Activated T-cell treated with anti-CD3 and anti-CD28 coated beads for 4 hours (primary cell): ENCODE measurements around the gene FABP7.

Experiments
- DNase-seq: peaks from one replicate; pipeline ENCODE4 v3.0.0-alpha.2; 2020

Gene FABP7

DNA sequence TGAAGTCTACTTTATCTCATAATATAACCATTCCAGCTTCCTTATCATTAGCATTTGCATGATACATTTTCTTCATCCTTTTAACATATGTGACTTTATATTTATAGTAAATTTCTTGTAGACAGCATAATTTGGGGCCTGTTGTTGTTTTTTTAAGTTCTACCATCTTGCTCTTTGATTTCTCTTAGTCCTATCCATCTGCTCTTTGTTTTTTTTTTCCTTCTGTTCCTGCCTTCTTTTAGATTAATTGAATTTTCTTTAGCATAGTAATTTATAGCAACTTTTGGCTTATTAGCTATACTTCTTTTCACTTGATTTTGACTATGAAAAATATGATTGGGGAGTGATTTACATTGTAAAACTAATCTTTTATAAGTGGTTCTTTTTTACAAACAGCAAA, 19.2 kb upstream of the FABP7 start:
- DNase-seq, result no peak

DNA sequence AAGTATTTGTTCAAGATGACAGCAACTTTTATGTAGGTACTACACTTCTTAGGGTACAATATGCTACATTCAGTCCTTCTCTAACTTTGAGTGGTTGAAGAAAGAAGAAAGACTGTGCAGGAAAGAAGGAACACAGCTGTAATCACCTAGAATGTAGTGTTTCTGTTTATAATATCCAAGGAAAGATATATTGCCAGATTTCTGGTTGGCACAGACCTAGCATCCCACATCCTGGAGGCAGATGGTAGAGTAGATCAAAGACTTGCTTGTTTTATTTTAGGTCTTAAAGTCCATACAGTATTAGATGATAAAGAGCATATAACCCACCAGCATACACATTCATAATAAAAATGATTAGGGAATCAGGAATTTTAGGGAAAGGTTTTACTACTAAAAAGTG, 13.3 kb upstream of the FABP7 start:
- no peak for DNase-seq

DNA sequence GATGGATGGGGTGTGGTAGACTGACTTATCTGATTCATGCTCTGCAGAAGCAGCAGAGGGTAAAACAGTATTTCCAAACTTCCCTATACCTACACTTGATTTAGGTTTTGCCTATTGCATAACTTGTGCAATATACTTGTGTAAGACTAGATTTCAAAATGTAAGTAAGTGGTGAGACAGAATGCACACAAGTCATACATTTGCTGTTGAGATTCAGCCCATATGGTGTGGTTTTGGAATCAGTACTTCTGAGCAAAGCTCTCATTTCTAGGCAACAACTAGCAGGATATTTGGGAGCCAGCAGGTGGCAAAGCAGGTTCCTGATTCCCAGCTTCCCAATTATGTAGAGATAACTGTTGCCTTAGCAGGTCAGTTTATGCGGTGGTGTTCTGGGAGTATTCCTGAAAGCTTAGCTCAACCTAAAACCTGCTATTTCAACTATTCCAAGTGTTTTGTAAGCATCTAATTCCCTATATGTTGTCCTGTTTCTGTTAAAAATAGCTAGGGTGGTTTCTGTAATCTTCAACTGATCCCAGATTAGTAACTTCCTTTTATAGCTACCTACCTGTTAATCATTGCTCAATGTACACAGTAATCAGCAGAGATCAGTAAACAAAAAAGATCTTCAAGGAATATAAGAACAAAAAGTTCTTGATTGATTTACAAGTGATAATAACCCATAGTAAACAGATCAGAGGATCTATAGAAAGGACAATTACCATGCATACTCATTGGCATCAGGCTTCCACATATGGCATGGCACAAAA, 8.5 kb upstream of the FABP7 start:
- no peak for DNase-seq

DNA sequence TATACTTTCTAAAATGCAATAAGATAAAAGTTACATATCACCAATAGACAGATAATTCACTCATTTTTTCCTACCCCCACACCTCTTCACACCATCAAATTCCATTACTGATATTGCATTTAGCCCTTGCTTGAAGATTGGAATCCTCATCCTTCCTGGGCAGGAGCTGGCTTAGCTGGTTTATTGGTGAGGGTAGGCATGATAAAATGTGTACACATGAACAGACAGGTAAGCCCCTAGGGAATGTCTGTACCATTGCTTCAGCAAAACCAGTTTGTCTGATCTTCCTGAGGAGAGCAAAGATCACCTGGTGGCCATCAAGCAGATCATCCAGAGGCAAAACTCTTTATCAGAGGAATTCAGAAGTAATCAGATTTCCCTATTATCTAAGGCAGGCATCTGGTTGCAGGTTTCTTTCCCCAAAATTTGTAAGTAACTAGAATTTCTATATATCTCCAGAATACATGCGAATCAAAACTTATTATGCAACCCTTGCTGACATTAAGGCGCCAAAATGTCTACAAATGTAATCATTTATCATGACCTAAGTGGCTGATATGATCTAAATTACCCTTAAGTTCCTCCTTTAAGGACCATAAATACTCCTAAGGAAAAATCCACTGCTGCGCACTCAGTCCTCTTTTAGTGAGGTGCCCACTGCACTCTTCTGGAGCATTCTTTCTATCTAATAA, 6.6 kb upstream of the FABP7 start:
- no peak for DNase-seq

DNA sequence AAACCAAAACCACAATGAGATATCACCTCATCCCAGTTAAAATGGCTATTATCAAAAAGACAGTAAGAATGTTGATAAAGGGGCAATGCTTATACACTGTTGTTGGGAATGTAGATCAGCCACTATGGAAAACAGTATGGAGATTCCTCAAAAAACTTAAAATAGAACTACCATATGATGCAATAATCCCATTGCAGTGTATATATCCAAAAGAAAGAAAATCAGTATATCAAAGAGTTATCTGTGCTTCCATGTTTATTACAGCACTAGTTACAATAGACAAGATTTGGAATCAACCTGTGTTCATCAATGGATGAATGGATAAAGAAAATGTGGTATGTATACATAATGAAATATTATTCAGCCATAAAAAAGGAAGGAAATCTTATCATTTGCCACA, 3.5 kb upstream of the FABP7 start:
- DNase-seq, result no peak

DNA sequence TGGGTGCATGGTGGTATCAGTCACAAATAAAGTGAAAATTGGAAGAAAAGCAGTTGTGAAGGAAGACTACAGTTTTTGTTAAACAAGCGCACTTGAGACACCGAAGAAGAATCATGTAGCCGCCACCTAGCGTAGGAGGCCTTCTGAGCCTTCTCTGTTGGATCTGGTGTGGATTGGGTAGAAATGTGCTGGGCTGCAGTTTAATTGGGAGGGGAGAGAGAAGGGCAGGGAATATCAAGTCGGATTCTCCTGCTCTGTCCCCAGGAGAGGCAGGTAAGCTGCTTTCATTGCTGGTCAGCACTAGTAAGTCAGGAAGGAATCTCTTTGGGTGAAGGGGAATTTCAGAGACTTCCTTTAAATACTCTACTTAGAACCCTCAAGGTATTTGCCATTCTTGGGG, 1.2 kb upstream of the FABP7 start:
- no peak for DNase-seq

DNA sequence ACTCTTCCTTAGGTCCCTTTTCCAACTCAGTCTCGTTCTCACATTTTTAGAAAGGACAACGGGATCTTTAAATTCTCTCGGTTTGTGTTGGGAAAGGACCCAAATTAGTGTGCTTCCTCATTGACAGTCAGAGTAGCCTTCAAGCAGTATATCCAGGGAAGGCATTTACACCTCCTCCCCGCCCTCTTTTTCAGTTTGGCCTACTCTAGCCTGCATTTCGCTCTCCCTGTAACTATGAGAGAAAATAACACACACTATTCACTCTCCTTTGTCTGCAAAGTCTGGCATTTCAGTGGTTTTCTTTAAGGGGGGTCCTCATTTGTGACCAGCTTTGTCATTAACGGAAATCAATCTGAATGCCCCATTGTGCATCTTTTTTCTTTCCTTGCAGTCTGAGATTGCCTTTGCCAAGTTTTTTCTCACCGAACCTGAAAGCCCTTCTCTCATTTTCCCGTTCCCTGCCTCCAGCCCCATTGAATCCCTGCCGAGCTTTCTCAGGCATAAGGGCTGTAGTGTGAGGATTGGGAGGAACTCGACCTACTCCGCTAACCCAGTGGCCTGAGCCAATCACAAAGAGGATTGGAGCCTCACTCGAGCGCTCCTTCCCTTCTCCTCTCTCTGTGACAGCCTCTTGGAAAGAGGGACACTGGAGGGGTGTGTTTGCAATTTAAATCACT, 393 bp upstream of the FABP7 start:
- no peak for DNase-seq

DNA sequence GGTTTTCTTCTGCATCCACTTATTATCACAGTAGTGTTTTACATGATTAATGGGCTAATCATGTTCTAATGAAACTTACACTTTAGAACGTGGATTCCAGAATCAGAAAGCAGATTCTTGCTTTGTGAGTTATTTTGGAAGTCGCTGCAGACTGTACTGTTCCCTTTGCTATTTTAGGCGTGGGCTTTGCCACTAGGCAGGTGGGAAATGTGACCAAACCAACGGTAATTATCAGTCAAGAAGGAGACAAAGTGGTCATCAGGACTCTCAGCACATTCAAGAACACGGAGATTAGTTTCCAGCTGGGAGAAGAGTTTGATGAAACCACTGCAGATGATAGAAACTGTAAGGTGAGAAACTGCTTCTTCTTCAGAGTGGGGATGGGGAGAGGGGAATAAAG, 598 bp downstream of the FABP7 start:
- no peak for DNase-seq

DNA sequence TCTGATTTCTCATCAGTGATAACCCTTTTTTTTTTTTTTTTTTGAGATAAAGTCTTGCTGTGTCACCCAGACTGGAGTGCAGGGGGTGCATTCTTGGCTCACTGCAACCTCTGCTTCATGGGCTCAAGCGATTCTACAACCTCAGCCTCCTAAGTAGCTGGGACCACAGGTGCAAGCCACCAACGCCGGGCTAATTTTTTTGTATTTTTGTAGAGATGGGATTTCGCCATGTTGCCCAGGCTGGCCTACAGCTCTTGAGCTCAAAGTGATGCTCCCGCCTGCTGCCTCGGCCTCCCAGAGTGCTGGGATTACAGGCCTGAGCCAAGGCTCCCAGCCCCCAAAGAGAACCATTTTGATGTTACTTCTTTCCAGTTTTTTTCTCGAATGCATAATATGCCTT, 2.2 kb downstream of the FABP7 start:
- DNase-seq, result no peak

DNA sequence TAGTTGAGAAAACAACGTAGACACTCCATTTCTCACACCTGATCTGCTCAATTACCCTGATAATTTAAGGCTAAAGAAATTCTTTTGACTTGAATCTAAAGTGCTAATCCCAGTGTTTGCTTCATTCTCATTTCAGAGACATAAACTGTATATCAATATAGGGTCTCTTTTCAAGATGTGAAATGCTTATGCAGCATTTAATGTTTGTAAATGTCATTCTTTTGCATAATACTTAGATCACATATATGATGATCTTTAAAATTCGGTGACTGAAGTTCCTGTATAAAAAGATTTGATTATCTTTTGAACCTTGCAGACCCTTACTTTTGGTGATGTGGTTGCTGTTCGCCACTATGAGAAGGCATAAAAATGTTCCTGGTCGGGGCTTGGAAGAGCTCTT, 3.9 kb downstream of the FABP7 start:
- no peak for DNase-seq

DNA sequence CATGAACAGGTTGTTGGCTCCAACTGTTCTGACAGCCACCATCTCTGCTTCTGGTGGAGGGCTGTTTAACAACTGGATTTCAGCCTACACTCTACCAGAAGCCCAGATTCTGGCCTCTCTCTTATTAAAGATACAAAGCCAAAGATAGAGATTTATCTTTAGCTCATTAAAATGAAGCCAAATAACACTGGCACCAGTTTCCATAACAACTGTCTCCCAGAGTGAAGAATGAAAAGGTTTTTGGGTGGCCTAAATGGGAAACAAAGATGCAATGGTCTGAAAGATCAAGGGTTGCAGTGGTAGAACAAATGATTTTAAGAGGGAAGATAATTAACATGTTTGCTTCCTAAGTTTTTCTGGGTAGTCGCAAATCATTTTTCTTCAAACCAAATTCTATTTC, 6.4 kb downstream of the FABP7 start:
- no peak for DNase-seq

DNA sequence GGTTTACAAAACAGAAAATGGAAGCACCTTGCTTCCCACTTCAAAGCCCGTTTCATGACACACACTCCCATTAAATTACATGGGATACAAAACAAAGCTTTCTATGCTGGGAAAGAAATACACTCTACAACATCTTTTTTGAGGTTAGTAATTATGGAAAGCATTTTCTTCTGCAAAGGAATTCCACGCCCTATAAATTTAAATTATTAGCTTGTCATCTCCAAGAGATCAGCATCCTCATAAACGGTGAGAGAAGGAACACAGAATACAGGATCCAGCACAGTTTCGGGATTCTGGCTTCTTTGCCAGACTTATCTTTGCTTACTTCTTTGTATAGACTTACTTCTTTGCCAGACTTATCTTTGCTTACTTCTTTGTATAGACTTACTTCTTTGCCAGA, 8.2 kb downstream of the FABP7 start:
- no peak for DNase-seq

DNA sequence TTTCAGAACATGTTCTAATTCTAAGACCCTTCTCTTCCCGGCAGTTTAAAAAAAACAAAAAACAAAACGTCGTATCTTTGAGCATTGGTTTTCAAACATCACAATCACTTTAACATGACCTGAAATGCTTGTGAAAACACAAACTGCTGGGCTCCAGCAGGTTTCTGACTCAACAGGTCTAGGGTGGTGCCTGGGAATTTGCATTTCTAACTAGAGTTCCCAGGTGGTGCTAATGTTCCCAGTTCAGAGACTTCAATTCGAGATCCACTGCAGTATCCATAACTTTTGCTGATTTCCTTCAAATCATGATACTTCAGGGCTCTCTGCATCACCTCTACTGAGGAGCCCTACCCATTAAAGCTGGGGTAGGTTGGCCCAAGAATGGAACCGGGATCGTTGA, 8.7 kb downstream of the FABP7 start:
- no peak for DNase-seq

DNA sequence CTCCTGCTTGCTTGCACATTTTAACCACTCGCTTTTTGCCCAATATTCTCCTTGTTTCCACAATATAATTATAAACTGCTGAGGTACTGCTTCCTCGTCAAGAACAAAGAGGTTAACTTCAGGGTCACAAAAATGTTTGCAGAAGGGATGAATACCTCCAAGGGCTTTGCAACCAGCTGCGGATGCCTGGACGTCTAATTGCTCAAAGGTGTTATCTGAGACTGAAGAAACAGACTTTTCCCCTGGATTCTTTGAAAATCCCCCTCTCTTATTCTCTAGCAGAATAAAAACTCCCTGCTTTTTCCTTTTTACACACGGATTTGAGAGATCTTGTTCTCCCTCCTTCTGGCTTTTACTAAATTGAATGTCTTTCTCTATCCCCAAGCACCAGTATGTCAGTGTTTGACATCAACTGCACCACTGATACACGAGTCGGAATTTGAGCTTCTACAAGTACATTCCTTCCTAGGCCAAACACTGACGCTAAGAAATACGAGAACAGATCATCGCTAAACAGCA, 9.2 kb downstream of the FABP7 start:
- no peak for DNase-seq

DNA sequence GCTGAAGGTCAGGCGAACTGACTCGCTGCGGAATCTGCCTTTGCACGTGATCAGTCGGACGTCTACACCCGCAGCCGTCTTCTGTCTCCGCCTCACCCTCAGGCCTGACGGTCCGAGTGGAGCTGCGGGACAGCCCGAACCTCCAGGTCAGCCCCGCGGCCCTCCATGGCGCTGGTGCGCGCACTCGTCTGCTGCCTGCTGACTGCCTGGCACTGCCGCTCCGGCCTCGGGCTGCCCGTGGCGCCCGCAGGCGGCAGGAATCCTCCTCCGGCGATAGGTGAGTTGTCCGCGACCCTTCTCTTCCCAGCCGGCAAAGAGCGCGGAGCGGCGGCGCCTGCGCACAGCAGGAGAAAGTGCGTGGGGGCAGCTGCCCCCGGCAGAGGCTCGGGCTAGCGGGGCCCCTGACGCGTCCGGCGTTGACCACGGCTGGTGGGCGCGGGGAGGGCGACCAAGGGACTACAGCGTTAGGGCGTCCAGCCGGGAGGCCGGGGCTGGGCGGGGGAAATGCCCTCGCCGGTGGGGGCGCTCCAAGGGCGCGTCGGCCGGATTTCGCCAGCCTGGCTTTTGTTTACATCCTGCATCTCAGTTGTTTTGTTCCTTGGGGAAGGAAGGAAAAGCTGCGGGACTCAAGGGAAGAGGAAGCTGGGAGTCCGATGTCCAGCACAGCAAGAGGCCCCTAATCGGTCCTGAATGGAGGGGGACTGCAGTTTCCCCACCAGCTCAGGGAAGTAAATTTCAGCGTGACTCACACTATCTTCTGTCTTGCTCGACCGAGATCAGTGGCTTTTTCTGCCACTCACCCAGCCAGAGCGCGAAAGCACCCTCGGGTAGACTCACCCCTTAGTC, 9.9 kb downstream of the FABP7 start, which contains the start of gene SMPDL3A:
TSS of gene SMPDL3A (plus strand) at position 77 of the 846 bp plus-strand sequence. CDS start at position 166, 89 bp downstream.
- DNase-seq, result no peak

DNA sequence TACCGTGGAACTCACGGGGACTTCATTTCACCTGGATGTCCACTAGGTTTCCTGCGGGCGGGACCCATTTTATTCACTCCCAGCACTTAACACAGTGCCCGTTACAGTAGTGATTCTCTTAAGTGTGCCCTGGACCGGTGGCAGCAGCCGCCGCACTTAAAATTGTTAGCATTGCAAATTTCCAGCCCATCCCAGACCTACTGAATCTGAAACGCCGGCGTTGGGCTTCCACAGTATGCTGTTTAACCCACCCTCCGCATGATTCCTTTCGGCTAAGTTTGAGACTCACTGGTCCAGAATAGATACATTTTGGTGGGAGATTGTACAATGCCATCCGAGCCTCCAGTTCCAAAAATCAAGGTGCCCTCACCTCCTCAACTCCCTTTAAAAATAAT, 10.5 kb downstream of the FABP7 start:
- DNase-seq, result no peak

DNA sequence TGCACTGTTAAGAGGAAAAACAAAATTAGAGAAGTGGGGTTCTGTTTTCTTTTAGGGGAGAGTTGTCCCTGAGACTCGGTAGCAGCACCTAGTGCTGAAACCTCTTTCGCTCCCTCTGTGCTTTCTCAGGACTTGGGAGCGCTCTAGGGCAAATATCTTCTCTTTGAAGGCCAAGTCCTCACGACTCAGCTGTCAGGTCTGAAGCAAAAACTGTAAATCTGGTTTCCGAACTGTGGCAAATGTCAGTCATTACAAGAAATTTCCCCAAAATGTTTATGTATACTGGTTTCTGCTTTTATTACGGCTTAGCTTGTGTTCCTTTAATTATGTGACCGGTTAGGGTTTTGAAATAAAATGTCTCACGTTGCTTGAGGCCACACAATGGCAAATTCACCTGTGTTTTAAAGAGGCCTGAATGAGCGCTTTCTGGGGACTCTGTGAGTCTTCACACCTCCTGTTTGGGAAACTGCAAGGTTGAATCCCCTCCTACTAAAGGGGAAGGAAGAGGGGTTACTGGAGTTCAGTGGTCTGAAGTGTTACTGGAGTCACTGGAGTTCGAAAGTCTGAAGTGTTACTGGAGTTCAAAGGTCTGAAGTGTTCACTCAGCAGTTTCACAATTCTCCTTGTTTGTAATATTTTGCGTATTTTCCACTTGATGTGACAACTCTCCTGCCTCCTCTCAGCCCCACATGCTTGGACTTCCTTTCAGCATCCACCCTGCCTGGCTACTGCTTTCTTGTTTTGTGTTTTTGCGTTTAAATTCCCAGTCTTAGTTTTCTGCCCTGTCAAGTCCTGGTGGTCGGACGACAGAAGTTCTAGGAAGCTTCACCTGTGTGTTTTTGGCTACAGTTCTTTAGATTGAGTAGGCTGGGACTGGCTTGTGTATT, 11.2 kb downstream of the FABP7 start:
- DNase-seq, result no peak

DNA sequence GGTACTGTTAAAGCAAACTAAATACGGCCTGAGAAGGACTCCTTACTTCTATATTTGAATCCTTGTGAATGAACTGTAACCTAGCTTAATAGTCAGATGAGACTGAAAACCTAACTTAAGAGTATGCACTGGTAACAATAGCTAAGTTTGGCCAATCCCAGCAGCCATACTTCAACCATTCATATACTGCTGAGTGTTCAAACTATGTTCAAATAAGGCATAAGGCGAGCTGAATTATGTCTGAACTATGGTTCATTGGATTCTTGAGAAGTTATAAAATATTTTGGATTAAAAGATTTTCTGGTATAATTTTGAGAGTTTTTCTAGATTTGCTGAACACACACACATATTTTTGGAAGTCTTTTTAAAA, 11.8 kb downstream of the FABP7 start:
- DNase-seq, result no peak

DNA sequence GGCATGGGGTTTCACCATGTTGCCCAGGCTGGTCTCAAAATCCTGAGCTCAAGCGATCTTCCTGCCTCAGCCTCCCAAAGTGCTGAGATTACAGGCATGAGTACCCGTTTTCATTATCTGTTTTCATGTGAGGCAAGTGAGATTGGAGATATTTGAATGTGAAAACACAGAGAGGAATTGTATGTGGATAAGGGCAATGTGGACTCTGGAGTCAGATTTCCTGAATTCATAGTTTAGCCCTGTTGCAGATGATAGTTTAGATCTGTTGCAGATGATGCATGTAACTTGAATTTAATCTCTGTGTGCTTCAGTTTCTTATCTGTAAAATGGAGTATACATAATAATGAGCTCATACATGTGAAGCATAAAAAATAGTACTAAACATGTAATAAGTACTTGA, 13.2 kb downstream of the FABP7 start:
- DNase-seq, result no peak

DNA sequence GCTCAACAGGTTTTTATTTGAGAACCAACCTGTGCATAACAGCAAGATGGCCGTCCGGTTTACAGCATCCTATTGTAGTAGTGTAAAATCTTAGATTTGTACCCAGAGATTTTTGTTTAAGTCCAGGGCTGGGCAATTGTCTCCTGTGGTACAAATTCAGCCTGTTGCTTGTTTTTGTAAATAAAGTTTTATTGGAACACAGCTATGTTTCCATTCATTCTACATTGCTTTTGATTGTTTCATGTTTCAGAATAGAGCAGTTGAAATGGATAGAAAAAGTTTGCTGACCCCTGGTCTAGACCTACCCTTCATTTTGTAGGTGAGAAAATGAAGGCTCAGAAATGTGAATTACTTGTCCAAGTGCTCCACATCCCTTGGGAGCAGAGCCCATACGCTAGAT, 18.0 kb downstream of the FABP7 start:
- no peak for DNase-seq

DNA sequence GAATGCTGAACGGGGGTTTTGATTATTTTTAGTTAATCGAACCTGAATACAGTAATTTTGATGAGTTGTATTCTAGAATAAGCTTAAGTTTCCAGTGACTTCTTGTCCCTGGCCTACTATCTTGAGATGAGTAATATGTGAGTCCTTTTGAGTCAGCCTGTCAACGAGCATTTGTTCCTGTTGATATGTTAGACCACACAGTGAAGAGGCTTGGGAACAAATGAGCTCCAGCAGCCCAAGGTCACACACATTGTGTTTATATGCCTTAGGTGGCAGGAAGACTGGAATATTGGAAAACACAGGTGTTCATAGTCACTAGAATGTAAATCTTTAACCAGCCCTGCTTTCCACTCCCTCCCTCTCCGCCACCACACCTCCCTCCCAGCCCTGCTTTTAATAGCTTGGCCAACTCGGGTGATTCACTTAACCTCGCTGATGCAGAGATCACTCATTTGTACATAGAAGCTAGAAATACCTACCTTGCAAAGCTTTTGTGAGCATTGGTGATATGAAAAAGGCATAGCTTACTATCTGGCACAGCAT, 18.7 kb downstream of the FABP7 start:
- no peak for DNase-seq
